Activated CD4-positive, alpha-beta T cell treated with anti-CD3 and anti-CD28 coated beads, Interleukin-2, amount 50 U/mL, for 16 hours (primary cell): ENCODE measurements around the gene LRCH1.

Source experiments
- DNase-seq: peaks from one replicate; pipeline ENCODE4 v3.0.0-alpha.2; 2020

LRCH1 gene

DNA sequence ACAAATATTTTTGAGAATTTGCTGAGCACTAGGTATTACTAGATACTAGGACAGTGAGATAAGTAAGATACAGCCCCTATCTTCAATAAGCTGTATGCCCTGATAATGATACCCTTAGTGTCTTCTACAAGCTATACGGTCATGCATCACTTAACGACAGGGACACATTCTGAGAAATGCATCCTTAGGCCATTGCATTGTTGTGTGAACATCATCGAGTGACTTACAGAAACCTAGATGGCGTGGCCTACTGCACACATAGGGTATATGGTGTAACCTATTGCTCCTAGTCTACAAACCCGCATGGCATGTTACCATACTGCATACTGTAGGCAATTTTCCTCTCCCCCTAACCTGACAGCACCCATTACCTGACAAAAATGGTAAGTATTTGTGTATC, 64.9 kb downstream of the LRCH1 start:
- no peak for DNase-seq

DNA sequence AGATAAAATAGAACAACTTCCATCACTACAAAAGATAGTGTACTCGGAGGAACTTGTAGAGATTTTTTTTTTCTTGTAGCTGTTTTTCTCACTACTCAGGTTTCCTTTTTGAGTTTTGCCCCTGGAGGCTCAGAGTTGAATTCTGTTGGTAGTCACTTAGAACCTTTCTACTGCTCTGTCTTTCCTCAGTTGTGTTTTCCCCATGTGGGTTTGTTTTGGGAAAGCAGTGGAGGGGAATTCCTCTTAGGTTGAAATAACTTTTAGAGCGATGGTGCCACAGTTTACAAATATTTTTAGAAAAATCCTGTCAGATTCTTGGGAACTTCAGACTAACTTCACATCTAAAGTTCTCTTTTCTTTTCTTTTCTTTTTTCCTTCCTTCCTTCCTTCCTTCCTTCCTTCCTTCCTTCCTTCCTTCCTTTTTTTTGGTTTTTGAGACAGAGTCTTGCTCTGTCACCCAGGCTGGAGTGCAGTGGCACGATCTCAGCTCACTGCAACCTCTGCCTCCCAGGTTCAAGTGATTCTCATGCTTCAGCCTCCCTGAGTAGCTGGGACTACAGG, 65.8 kb downstream of the LRCH1 start:
- no peak for DNase-seq

DNA sequence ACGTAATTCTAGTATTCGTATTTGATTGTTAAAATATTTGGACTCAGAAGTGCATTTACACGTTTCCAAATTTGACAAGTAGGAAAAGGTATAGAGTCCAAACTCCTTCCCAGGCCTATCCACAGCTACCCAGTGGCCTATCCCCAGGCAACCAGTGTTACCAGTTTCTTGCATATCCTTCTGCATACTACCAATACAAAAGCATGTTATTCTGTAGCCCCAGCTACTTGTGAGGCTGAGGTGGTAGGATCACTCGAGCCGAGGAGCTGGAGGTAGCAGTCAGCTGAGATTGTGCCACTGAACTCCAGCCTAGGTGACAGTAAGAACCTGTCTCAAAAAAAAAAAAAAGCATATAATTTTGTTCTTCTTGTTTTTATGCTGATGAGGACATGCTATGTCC, 67.1 kb downstream of the LRCH1 start:
- no peak for DNase-seq

DNA sequence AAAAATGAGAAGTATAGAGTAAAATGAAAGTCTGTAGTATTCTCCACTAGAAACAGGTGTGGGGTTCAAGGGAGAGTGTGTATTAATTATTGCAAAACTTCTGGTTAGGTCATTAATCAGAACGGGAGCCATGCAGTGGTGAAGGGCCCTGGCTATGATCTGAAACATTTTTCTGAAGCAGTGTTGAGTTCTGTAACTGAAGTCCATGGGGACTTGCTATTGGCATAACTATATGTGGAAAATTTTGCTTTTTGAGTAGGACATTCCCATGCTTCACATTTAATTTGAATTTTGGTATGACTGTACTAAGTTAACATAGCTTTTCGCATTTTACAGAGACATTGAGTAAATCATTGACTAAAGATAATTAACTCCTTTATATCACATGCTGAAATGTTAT, 67.5 kb downstream of the LRCH1 start:
- DNase-seq = no peak

DNA sequence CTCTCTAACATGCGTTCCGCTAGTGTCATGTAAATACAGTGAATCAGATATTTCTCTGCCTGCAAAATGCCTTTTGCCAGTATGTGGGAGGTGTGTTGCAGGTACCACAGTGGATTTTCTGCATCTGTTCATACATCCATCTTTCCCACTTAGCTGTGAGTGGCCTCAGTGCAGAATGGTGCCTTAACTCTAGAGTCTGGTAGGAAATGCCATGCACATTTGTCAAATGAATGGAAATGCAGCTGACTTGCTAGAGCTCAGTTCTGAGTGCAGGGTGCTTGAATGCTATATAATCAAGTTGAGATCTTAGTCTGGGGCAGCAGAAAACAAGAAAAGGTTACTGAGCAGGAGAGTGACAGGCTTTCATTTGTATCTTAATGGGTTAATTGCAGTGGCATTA, 68.2 kb downstream of the LRCH1 start:
- DNase-seq = no peak

DNA sequence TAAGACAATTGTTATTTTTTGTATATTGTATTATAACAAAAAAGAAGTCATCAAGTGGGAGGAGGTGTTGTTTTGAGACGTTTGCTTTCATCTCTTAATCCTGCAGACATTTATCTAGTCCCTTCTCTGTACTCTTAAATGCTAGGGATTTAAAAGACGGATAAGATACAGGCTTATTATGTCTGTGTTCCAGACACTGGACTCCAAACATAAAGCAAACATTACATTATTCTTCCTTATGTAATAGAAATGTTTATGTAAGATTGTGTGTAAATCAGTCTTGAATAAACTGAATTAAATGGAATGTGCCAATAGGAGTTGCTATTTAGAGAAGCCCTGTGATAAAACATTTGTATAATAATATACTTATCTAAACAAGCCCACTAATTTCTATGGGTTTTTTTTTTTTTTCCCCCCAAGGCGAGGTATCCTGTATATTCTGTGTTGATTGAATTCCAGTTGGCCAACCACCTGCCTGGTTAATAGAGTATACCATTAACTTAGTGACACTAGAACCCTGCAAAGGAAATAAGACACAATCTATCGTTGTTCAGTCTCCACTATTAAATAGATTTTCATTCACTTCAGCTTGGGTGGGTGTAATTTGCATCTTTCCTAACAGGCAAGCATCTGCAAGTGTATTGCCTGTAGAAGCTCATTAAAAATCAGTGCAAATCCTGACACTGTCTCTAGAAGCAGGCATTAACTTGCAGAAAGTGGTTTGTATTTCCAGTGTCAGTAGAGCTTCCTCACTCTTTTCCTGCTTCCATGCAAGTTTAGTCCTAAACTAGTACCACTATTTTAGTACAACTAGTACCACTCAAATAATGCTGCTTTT, 69.0 kb downstream of the LRCH1 start:
- no peak for DNase-seq

DNA sequence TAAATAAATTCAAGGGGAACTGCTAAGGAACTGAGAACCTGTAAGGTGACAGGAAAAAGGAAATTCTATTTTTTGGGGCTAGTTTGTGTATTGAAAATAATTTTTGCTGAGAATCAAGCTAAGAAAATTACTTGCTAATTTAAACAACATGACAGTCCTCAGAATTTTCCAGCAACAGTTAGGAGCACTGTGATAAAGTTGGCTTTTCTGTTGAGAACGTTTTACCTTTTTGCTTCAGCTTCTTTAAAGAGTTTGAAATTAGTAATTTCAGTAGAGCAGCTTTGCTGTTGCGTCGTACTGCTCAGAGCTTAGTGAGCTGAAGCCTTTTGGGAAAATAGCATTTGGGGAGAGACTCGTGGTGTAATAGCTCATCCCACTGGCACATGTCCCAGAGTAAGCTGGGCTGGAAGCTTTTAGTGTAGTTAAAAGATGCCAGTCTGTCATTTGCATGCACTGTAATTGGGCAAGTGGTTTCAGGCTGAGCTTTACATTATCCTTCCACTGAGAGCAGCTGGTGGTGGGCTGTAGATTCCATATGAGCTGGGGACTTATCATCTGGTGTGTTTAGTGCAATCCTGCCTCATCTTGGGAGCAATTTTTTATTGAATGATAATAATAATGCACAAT, 69.8 kb downstream of the LRCH1 start:
- no peak for DNase-seq

DNA sequence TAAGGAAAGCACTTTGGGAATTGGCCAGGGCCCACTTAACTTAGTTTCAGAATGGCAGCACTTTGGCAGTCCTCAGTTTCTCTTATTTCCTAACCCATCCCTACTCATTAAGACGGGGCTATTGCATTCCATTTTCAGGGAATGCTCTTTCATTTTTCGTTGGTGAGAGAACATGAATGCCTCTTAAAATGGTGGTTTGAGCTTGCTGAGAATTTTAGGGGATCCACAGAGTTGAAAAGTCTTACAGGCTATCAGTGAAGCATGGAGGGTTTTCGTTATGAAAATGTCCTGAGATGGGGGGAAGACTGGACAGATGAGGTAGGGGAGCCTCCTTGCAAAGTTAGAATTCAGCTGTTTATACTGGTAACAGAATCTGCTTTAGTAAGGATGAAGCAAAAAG, 71.4 kb downstream of the LRCH1 start:
- no peak for DNase-seq

DNA sequence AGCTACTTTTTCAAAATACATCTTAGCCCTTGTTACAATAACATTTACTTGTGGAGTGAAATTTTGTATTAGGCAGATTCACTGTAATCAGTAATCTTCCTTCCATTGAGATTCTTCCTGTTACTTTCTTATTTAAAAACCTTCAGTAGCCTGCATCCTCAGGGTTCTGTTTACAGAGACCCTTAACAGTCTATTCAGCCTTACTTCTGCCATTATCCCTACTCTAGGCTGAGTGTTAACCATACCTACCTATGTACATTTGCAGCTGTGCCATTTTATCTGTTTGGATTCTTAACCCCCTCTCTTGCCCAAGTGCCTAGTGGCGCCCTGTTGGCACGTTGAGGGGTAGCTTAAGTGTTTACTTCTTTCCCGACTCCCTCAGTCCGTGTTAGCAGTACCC, 71.9 kb downstream of the LRCH1 start:
- DNase-seq = no peak

DNA sequence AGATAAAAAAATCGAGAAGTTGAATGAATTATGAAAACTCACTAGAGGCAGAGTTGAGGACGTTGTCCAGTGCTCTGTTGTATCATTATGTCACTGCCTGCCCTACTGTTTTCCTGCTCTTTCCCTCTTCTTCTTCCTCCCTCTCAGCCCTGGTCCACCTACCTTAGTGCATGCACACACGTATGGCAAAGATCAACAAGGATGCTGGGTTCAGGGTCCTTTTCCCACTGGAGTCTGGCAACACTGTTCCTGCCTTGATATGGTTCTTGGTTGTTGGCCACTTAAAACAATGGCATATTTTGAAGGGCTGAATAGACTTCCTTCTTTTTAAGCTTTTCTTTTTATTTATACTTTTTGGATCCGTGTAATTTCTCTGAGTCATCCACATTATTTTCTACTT, 74.5 kb downstream of the LRCH1 start:
- no peak for DNase-seq

DNA sequence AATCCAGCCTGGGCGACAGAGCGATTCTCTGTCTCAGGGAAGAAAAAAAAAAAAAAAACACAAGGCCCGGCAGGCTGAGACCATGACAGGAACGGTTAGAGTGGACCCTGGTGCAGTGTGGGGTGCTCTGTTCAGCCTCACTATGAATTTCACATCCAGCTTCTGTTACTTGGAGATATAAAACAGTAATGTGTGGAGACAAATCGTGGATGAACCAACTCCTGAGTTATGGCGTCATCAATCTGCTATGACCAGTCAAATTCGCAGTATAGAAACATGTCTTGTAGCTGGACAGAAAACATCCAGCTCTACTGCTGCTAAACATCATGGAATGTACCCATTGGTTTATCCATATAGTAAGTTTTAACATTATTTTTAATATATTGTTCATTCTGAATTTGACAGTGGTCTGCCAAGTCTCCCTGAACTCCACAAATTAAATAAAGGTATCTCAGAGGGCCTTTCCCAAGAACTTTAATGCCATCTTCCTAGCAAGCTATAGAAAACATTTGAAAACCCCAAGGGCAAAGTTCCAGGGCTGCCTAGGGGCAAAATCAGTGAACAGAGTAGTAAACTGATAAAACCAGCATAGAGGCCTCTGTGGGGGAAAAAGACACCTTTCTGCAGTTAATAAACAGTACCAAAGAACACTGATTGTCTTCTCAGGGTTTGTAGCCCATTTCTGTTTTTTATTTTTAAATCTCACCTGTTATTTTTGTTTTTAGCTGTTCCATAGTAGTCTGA, 75.8 kb downstream of the LRCH1 start:
- no peak for DNase-seq

DNA sequence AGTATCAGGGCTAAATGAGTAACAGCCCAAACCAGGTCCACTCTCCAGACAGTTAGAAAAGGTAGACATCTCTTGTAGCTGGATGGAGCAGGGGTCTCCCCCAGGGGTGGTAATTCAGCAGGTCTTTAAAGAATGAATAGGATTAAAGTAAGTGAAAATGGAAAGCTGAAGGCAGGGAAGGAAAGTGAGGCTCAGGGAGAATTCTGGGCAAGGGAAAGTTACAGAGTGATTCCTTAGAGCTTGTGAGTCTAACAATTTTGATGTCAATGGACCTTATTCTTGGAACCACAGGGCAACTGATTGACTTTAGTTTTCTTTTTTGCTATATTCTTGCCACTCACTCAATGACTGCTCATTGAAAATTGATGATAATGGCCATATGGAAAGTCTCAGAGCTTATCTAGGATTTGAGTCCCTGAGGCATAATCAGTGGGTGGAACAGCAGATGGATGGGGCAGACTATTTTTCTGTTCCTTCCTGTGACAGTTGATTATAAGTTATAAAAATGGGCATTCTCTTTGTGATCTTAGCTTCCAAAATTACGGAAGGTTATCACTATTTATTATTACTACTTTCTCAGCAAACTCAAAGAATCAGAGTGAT, 76.9 kb downstream of the LRCH1 start:
- DNase-seq = no peak

DNA sequence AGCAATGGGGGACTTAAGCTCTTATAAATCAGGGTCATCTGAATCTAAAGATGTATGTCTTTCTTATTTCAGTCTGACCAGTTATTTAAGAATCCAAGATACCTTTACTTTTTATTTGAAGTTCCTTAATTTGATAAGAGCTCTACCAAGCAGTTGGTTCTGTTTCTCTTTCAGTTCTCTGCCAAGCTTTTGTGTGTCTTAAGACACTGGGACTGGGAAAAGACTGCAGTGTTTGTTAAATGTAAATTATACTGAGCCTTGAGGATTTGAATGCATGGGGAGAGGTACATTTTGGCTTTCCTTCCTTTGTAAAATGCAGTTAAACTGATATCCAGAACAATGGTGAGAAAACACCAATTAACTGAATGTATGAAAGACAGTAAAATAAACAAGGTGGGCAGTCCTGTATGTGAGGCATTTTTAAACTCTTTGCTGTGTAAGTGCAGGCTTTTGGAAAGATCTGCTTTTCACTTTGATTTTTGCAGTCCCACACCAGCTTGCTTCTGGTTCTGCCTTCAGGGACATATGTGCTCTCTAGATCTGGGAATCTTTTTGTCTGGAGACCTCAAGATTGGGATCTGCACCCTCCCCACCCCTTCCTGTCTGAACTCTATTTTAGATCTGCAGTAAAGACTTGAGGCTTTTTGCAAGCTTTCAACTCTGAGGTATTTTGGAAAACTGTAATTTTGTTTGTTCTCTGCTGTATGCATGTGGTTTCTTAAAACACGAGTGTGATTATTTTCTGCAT, 77.6 kb downstream of the LRCH1 start:
- no peak for DNase-seq

DNA sequence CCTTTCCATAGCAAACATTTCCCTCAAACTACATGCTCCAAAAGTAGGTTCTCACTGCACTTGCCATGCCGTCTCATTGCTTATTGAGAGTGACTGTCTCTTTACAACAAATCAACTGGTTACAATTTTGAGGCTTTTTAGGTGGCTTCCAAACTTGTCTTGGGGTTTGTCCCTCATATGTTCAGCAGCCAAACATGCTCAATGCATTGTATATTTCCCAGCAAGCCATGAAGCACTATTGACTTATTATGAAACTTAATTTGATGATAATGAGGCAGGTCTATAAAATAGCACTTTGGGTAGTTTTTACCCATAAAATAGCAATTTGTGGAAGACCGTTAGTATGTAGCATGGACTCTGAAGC, 78.2 kb downstream of the LRCH1 start:
- no peak for DNase-seq

DNA sequence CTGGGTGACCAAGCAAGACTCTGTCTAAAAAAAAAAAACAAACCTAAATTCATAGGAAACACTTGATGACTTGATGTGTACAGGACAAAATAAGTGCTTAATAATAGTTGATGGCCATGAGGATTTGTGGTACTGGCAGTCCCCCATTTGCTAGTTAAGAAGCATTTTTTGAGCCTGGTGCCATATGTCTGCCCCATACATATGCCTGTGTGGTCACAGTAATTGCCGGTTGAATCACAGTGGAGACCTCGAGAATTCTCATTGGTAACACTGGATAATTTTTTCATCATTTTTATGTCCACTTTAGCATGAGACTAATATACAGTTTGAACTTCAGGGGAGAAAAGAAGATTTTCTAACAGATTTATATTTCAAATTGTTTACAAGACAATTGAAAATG, 79.2 kb downstream of the LRCH1 start:
- no peak for DNase-seq

DNA sequence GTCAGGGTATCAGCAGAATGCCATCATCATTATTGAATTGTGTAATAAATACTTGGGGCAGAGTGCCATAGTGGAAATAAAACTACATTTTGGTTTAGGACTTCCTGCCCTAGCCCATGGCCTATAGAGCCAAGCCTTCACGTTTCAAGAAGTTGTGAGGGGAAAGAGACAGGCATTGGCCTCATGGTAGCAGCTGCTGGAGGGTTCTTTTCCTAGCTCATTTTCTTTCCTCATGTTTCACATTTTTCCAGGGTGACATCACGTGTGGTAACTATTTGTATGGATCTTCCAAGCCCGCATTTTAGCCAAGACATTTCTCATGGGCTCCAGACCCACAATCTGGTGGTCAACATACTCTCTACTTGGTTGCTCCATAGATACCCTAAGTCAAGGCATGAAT, 80.4 kb downstream of the LRCH1 start:
- no peak for DNase-seq

DNA sequence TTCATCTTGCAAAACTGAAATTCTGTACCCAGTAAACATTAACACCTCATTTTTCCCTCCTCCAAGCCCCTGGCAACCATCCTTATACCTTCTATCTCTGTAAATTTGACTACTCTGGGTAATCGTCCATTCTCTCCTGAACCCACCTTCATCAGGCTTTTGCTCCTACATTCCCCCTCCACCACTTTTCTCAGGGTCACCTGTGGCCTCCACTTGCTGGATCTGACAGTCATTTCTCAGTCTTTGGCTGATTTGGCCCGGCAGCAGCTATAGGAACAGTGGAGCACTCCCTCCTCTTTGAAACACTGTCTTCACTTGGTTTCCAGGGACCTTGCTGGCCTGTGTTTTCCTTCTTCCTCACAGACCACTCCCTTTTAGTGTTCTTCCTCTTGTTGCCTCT, 83.5 kb downstream of the LRCH1 start:
- DNase-seq = no peak

DNA sequence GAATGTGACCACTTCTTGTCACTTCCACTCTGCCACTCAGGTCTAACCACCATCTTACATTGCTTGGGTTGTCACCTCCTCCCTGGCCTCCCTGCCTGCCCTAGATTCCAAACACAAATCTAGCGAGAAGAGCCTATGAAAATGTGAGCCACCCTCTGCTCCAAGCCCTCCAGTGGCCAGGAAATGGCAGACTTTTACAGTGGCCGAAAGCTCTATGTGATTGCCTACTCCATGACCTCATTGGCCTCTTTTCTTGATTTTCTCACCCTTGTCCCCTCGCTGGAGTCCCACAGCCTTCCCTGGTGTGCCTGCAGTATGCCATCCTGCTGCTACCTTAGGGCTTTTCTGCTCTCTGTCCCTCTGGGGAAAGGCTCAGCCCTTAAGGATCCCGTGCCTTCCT, 84.2 kb downstream of the LRCH1 start:
- DNase-seq = no peak

DNA sequence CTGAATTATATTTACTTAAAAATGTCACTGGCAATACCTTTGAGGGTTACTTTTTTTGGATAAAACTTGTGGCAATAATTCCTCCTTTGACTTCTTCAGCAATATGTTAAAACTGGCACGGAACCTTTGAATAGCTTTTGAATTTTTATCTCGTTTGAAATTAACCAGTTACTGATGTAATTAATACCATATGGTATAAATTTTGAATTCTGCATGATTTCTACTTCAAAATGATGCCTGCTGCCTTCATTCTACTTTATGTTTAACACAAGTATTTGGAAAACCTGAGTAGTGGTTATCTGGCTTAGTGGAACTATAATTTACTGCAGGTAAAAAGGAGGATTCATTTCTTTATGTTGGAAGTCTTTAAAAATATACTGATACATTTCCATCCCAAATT, 85.3 kb downstream of the LRCH1 start:
- no peak for DNase-seq

DNA sequence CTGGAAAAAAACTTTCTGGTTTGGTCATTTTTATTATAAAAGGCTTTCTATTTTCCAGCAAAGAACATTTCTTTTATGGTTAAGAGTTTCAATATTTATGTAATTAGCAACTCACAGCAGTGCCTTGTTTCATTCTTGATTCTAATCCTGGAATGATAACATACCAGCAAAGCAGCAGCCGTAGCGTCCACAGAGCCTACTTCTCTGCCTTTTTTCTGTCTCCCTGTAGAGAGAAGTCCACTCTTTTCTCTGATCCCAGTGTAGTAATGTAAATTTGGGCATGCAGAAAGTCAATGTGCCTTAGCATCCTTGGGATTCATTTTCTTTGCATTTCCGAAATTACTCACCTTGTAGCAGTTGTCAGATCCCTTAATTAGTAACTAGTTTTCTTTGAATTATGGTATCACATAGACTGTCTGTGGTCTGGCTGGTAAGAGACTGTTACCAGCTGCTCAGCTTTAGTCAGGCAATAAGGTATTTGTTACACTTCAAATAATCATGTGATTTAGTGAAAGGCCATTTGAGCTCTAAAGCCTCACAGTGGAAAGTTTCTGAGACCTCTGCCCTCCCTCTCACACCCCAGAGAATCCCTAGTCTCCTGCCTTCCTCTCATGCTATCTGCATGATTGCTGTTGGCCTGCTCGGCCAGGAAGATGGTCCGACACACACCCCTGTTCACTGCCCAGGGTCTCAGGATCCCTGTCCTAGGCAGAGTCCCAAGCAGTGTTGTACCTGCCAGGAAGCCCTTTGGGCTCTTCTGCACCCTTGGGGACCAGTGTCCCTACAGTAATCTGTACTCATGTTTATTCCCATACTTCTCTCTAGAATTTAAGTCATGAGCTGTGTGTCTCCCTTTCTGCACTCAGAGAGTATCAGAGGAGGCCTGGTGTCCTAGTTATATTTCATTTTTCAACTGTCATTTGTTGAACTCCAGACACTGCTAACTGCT, 86.3 kb downstream of the LRCH1 start:
- DNase-seq = no peak

DNA sequence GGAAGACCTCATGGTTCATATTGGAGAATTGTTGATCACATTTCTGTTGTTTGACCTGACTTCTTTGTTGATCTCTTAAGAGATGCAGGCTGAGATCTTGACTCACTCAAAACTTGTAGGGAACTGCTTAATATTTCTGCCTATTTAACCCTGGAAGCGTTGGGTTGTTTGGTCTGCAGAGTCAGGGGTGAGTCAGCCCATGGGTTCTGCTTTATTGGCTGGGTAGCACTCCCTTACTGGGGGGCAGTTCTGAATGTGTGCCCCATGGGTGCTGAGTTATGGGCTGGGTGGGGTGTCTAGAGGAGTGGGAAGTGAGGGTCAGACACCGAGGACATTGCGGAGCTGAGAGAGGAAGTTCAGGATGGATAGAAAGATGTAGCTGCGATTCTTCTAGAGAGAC, 87.9 kb downstream of the LRCH1 start:
- DNase-seq = no peak
